ENCODE measurements around the gene KCNMA1.

DNA sequence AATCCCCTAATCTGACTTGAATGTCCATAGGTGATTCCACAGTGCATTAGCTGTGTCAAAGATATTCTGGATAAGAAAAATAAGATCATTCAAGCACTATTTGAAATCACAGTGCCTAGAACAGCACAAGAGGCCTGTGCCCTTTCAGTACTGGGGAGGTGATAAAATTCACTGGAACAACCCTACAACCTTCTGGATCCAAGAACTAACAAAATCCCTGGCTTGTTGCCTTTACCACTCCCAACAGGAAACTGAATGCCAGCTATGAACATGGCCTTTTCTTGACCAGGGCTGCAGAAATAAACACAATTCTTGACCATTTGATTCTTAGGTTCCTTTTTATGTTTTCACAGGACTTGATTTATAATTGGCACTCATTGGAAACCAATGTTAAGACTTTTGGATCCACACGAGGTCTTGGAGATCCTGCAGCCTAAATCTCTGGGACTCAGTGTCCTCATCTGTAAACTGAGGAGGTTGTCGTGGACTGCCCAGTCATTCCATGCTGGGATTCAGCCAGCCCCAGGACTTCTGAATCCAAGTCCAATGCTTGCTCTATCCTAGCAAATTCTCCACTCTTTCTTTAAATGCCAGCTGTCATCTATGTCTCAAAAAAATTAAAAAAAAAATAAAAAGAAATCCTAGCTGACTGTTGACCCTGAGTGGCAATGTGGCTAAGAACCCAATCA is 624.7 kb downstream of the KCNMA1 start:
- no peak for TF ChIP-seq POLR2A (IDR thresholded peaks at IDR 0.05)
- TF ChIP-seq, protein P1, sequence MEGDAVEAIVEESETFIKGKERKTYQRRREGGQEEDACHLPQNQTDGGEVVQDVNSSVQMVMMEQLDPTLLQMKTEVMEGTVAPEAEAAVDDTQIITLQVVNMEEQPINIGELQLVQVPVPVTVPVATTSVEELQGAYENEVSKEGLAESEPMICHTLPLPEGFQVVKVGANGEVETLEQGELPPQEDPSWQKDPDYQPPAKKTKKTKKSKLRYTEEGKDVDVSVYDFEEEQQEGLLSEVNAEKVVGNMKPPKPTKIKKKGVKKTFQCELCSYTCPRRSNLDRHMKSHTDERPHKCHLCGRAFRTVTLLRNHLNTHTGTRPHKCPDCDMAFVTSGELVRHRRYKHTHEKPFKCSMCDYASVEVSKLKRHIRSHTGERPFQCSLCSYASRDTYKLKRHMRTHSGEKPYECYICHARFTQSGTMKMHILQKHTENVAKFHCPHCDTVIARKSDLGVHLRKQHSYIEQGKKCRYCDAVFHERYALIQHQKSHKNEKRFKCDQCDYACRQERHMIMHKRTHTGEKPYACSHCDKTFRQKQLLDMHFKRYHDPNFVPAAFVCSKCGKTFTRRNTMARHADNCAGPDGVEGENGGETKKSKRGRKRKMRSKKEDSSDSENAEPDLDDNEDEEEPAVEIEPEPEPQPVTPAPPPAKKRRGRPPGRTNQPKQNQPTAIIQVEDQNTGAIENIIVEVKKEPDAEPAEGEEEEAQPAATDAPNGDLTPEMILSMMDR (IDR thresholded peaks at IDR 0.05) = no peak
